OCI-LY1 (cell line): Measurements from ENCODE around the gene MYL9.

ENCODE experiments used
- CTCF ChIP-seq: fragments of 200-600 bp; sonication (generic), shearing (Covaris generic); IDR thresholded peaks from 2 replicates; pipeline ENCODE4 v1.5.1; 2017; ENCODE audit warnings: mild to moderate bottlenecking, antibody characterized with exemption, low read length, moderate library complexity, mixed read lengths
- EZH2 ChIP-seq: fragments of 200-600 bp; sonication (generic), shearing (Covaris generic); IDR thresholded peaks from 2 replicates; pipeline ENCODE4 v1.8.0; 2017; ENCODE audit warnings: borderline replicate concordance, mixed run types, mild to moderate bottlenecking, antibody characterized with exemption, low read length, moderate library complexity, mixed read lengths

GRCh38 chr20:36521526-36521925, 19.8 kb upstream of the MYL9 start:
- TF ChIP-seq CTCF (no peak), EZH2 (no peak)
